HepG2 (cell line): ENCODE data around the gene ETV3L.

Source experiments
- EZH2 ChIP-seq: conservative IDR thresholded peaks from 2 replicates; pipeline ENCODE4 v1.6.1; 2012; ENCODE audit warnings: mild to moderate bottlenecking, low read depth, low read length, moderate library complexity
- JUND ChIP-seq: sonication (generic); formaldehyde crosslinking; IDR thresholded peaks from 2 replicates; pipeline ENCODE4 v1.8.0; 2022; ENCODE audit warnings: mild to moderate bottlenecking, missing genetic modification reagents
- SOX13 ChIP-seq, 3 experiments: fragments of 450-650 bp in 1 of 3; sonication (generic) in 1 of 3; formaldehyde crosslinking in 1 of 3; IDR thresholded peaks in 2 of 3; conservative IDR thresholded peaks in 1 of 3; 2 replicates each; pipeline versions ENCODE4 v1.5.0 to v1.6.1; 2016 to 2020; ENCODE audit warnings: antibody characterized with exemption in 1 of 3, mild to moderate bottlenecking in 1 of 3, missing compliant biosample characterization in 1 of 3, missing genetic modification reagents in 1 of 3, moderate library complexity in 1 of 3
- TAF1 ChIP-seq: sonication (generic); formaldehyde crosslinking; IDR thresholded peaks from 2 replicates; pipeline ENCODE4 v1.4.0; 2020; ENCODE audit warnings: missing genetic modification reagents
- TF ChIP-seq, protein P1 (sequence below): sonication (generic); formaldehyde crosslinking; IDR thresholded peaks from 2 replicates; pipeline ENCODE4 v1.5.0; 2020; ENCODE audit warnings: mild to moderate bottlenecking, missing genetic modification reagents, moderate library complexity
- TF ChIP-seq, protein P2 (sequence below): sonication (generic); formaldehyde crosslinking; IDR thresholded peaks from 2 replicates; pipeline ENCODE4 v1.4.0; 2020; ENCODE audit warnings: missing genetic modification reagents

DNA sequence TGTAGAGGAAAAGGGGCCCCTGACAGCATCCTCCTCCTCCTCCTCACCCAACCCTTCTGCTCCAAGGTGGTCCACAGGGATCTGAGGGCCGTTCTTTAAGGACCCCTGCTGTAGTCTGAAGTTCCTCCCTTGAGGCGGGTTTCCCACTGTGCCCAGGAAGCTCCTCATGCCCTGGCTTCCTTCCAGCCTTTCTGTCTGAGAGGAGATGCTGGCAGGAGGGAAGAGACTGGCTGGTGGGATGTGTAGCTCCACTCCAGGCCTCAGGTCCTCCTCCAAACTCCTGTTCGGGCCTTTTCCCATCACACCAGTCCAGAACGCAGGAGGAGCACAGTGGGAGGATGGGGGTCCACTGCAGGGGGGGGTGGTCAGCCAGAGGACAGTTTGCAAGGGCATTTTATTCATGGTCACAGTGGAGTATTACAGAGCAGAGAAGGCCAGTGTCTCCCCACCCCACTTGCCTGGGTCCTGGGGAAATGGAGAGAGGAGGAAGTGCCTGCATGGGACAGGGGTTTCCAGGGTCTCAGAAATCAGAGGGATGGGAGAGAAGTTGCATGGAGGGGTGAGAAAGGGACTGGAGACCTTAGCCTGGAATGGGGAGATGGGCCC lies 7.8 kb downstream of the ETV3L start:
- TF ChIP-seq, protein P1, sequence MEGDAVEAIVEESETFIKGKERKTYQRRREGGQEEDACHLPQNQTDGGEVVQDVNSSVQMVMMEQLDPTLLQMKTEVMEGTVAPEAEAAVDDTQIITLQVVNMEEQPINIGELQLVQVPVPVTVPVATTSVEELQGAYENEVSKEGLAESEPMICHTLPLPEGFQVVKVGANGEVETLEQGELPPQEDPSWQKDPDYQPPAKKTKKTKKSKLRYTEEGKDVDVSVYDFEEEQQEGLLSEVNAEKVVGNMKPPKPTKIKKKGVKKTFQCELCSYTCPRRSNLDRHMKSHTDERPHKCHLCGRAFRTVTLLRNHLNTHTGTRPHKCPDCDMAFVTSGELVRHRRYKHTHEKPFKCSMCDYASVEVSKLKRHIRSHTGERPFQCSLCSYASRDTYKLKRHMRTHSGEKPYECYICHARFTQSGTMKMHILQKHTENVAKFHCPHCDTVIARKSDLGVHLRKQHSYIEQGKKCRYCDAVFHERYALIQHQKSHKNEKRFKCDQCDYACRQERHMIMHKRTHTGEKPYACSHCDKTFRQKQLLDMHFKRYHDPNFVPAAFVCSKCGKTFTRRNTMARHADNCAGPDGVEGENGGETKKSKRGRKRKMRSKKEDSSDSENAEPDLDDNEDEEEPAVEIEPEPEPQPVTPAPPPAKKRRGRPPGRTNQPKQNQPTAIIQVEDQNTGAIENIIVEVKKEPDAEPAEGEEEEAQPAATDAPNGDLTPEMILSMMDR (CRISPR knock-in tag) = no peak
- TF ChIP-seq EZH2 = no peak
- no peak for TF ChIP-seq SOX13 (IDR thresholded peaks at IDR 0.05)
- TF ChIP-seq SOX13 (CRISPR knock-in tag; conservative IDR thresholded peaks at IDR 0.05 in 1 of 2, IDR thresholded peaks at IDR 0.05 in 1 of 2) = no peak
- TF ChIP-seq, protein P2, sequence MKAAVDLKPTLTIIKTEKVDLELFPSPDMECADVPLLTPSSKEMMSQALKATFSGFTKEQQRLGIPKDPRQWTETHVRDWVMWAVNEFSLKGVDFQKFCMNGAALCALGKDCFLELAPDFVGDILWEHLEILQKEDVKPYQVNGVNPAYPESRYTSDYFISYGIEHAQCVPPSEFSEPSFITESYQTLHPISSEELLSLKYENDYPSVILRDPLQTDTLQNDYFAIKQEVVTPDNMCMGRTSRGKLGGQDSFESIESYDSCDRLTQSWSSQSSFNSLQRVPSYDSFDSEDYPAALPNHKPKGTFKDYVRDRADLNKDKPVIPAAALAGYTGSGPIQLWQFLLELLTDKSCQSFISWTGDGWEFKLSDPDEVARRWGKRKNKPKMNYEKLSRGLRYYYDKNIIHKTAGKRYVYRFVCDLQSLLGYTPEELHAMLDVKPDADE (CRISPR knock-in tag) = no peak
- no peak for TF ChIP-seq JUND (CRISPR knock-in tag)
- TF ChIP-seq TAF1 (CRISPR knock-in tag) = no peak
